Measurements from ENCODE around the gene EXOC1L.

DNA sequence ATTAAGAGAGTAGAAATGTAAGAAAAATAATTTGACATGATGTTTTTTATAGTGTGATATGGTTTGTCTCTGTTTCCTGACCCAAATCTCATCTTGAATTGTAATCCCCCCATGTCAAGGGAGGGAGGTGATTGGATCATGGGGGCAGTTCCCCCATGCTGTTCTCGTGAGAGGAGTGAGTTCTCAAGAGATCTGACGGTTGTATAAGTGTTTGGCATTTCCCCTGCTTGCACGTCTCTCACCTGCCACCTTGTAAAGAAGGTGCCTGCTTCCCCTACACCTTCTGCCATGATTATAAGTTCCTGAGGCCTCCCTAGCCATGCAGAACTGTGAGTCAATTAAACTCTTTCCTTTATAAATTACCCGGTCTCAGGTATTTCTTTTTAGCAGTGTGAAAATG, 34.8 kb upstream of the EXOC1L start:
- TF ChIP-seq POLR2A (IDR thresholded peaks at IDR 0.05) = no peak
- TF ChIP-seq, protein P1, sequence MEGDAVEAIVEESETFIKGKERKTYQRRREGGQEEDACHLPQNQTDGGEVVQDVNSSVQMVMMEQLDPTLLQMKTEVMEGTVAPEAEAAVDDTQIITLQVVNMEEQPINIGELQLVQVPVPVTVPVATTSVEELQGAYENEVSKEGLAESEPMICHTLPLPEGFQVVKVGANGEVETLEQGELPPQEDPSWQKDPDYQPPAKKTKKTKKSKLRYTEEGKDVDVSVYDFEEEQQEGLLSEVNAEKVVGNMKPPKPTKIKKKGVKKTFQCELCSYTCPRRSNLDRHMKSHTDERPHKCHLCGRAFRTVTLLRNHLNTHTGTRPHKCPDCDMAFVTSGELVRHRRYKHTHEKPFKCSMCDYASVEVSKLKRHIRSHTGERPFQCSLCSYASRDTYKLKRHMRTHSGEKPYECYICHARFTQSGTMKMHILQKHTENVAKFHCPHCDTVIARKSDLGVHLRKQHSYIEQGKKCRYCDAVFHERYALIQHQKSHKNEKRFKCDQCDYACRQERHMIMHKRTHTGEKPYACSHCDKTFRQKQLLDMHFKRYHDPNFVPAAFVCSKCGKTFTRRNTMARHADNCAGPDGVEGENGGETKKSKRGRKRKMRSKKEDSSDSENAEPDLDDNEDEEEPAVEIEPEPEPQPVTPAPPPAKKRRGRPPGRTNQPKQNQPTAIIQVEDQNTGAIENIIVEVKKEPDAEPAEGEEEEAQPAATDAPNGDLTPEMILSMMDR (IDR thresholded peaks at IDR 0.05) = no peak
